Inferior parietal cortex (tissue), 1 donor: Measurements from ENCODE around the gene LRSAM1.
"Not testable (repeated sequence)": the region's sequence is repeated elsewhere in the genome, so short reads cannot be mapped to it uniquely, and the experiment has no call there.

Experiments used
- DNase-seq: peaks from one replicate; pipeline ENCODE4 v3.0.0-alpha.2; 2016; ENCODE audit errors: extremely low spot score

LRSAM1 gene

GRCh38 chr9:127457191-127457878 lies 6.0 kb downstream of the LRSAM1 start:
- DNase-seq: no peak

GRCh38 chr9:127458921-127459320 lies 7.6 kb downstream of the LRSAM1 start:
- DNase-seq: no peak

- DNase-seq: no peak
Observed at GRCh38 chr9:127463382-127463781, 12.1 kb downstream of the LRSAM1 start.

GRCh38 chr9:127463911-127464310 lies 12.6 kb downstream of the LRSAM1 start:
- DNase-seq: no peak

- DNase-seq: not testable (repeated sequence)
Observed at GRCh38 chr9:127466407-127466917, 15.2 kb downstream of the LRSAM1 start.

- DNase-seq: no peak
Observed at GRCh38 chr9:127467621-127468020, 16.3 kb downstream of the LRSAM1 start.

GRCh38 chr9:127470662-127471061 lies 19.4 kb downstream of the LRSAM1 start:
- DNase-seq: no peak

- DNase-seq: no peak
Observed at GRCh38 chr9:127473501-127473900, 22.2 kb downstream of the LRSAM1 start.

GRCh38 chr9:127473932-127474331 lies 22.6 kb downstream of the LRSAM1 start:
- DNase-seq: no peak

GRCh38 chr9:127474592-127474991 lies 23.3 kb downstream of the LRSAM1 start:
- no peak for DNase-seq

GRCh38 chr9:127479507-127480081 lies 28.3 kb downstream of the LRSAM1 start:
- DNase-seq: no peak

- DNase-seq: no peak
Observed at GRCh38 chr9:127482662-127483061, 31.4 kb downstream of the LRSAM1 start.

GRCh38 chr9:127485995-127486394 lies 34.7 kb downstream of the LRSAM1 start:
- no peak for DNase-seq

- DNase-seq: no peak
Observed at GRCh38 chr9:127488946-127489345, 37.6 kb downstream of the LRSAM1 start.

GRCh38 chr9:127489471-127490115 lies 38.3 kb downstream of the LRSAM1 start:
- DNase-seq: no peak

- DNase-seq: no peak
Observed at GRCh38 chr9:127490535-127491230, 39.4 kb downstream of the LRSAM1 start.

GRCh38 chr9:127491516-127491915 lies 40.2 kb downstream of the LRSAM1 start:
- no peak for DNase-seq

- DNase-seq: no peak
Observed at GRCh38 chr9:127492616-127493015, 41.3 kb downstream of the LRSAM1 start.

GRCh38 chr9:127493592-127494303 lies 42.4 kb downstream of the LRSAM1 start:
- DNase-seq: no peak

GRCh38 chr9:127494304-127494702 lies 43.0 kb downstream of the LRSAM1 start:
- no peak for DNase-seq

GRCh38 chr9:127495884-127496555 lies 44.7 kb downstream of the LRSAM1 start:
- no peak for DNase-seq
